Endodermal cell (in vitro differentiated cells): ENCODE results near the gene EDNRA. TPM values are rescaled to one million over a fixed set of nuclear protein-coding genes. Genes with fewer than 3 reads are reported as not detected.

ENCODE experiments used
- DNase-seq: peaks from one replicate; pipeline ENCODE4 v3.0.0-alpha.2; 2017
- H3K27ac ChIP-seq: 2 replicates; pipeline ENCODE4 v1.5.1; 2013; ENCODE audit warnings: mild to moderate bottlenecking, low read depth, low read length, moderate library complexity
- H3K27me3 ChIP-seq: 2 replicates; pipeline ENCODE4 v1.6.1; 2013; ENCODE audit warnings: mild to moderate bottlenecking, low read length, moderate library complexity; ENCODE audit not compliant: insufficient read depth, control insufficient read depth, poor library complexity, severe bottlenecking
- H3K36me3 ChIP-seq: 2 replicates; pipeline ENCODE4 v1.7.0; 2013; ENCODE audit warnings: mild to moderate bottlenecking, low read length, moderate library complexity; ENCODE audit not compliant: control insufficient read depth, insufficient read depth
- H3K4me1 ChIP-seq: one replicate; pipeline ENCODE4 v1.7.0; 2013; ENCODE audit warnings: low read length; ENCODE audit not compliant: control insufficient read depth, insufficient read depth
- H3K4me3 ChIP-seq: 2 replicates; pipeline ENCODE4 v1.5.1; 2013; ENCODE audit warnings: mild to moderate bottlenecking, low read length, moderate library complexity
- H3K9ac ChIP-seq: 2 replicates; pipeline ENCODE4 v1.6.1; 2013; ENCODE audit warnings: mild to moderate bottlenecking, low read length, moderate library complexity; ENCODE audit not compliant: poor library complexity, severe bottlenecking; ENCODE audit errors: extremely low read depth
- H3K9me3 ChIP-seq: 2 replicates; pipeline ENCODE4 v1.6.1; 2013; ENCODE audit warnings: mild to moderate bottlenecking, low read length, moderate library complexity; ENCODE audit not compliant: control insufficient read depth
- H3K27ac Mint-ChIP-seq: 2 replicates; pipeline ENCODE4 v1.8.0; 2020; ENCODE audit warnings: mixed read lengths
- H3K27me3 Mint-ChIP-seq: 2 replicates; pipeline ENCODE4 v1.8.0; 2021; ENCODE audit warnings: mild to moderate bottlenecking, mixed read lengths; ENCODE audit not compliant: insufficient read depth
- H3K36me3 Mint-ChIP-seq: 2 replicates; pipeline ENCODE4 v1.8.0; 2020; ENCODE audit warnings: low read depth, mixed read lengths
- H3K4me1 Mint-ChIP-seq: 2 replicates; pipeline ENCODE4 v1.8.0; 2020; ENCODE audit warnings: mixed read lengths
- H3K4me3 Mint-ChIP-seq: 2 replicates; pipeline ENCODE4 v1.8.0; 2020; ENCODE audit warnings: mild to moderate bottlenecking, moderate library complexity, mixed read lengths
- H3K9me3 Mint-ChIP-seq: 2 replicates; pipeline ENCODE4 v1.8.0; 2020; ENCODE audit warnings: mild to moderate bottlenecking, mixed read lengths
- CTCF ChIP-seq: fragments of 200-600 bp; sonication (generic); conservative IDR thresholded peaks from 2 replicates; pipeline ENCODE4 v1.5.0; 2021; ENCODE audit warnings: antibody characterized with exemption, mild to moderate bottlenecking
- WGBS, 2 experiments: methylation state at CpG; one replicate each; pipeline versions ENCODE4 v1.1.5 to v1.1.7; 2013; ENCODE audit warnings: missing lambda C conversion rate in 2 of 2, mixed read lengths in 1 of 2; ENCODE audit not compliant: insufficient coverage in 1 of 2, insufficient read length in 1 of 2; 5-methylcytosine and 5-hydroxymethylcytosine counted together
- total RNA-seq, 2 donors: library from RNA; stranded (reverse); fragmentation: NEBNext Ultra II Directional in 1 of 2; extraction: Animal tissue kit (Norgen Biotek cat#: 25700) in 1 of 2; gene quantifications; 2 replicates in 1 of 2; 3 replicates in 1 of 2; pipeline ENCODE4 v1.2.1, GENCODE V29; 2021

The EDNRA gene
- total RNA-seq, 2 donors from 2014 or later = 11.5 to 13.2 TPM

DNA sequence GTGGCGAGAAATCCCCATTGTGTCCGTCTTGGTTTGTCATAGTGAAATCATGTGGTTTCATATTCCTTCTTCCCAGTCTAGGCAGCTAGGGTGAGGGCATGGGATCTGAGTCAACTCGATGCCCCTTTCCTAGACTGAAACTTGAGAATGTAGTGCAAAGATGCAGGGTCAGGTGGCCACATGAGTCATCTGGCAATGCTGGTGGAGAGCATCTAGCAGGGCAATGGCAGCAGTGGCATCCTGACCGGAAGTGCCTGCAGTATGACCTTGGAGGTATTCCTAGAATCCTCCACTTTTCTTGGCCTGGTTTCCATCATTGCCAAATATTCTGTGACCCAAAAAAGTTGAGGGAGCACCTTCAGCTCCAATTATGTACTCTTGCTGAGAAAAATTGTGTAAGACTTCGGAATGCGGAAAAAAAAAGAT, 97.2 kb downstream of the EDNRA start:
- H3K27me3 ChIP-seq = no peaks in the 10 kb centered on the region
- H3K4me3 ChIP-seq = no peak overlapping the region
- Mint-ChIP-seq H3K27me3 (no peaks in the 10 kb centered on the region), H3K9me3 (no peaks in the 10 kb centered on the region), H3K4me1 (no peaks in the 10 kb centered on the region), H3K4me3 (no peak overlapping the region), H3K27ac (no peak overlapping the region), H3K36me3 (no peaks in the 10 kb centered on the region)
- H3K9me3 ChIP-seq = no peaks in the 10 kb centered on the region
- H3K27ac ChIP-seq = no peak overlapping the region
- no peaks in the 10 kb centered on the region for H3K36me3 ChIP-seq
- TF ChIP-seq CTCF = no peak
- WGBS, 2 experiments = 71 to 89% methylated on average over 2 to 6 of the region's 6 CpGs
- no peak for DNase-seq
- no peaks in the 10 kb centered on the region for H3K4me1 ChIP-seq
- no peak overlapping the region for H3K9ac ChIP-seq

- Histone ChIP-seq H3K36me3 (no peaks in the 10 kb centered on the region), H3K27me3 (no peaks in the 10 kb centered on the region), H3K4me3 (no peak overlapping the region), H3K9me3 (no peaks in the 10 kb centered on the region), H3K27ac (no peak overlapping the region), H3K9ac (no peak overlapping the region), H3K4me1 (no peaks in the 10 kb centered on the region)
- H3K9me3 Mint-ChIP-seq = no peaks in the 10 kb centered on the region
- no peak for TF ChIP-seq CTCF
- no peak overlapping the region for H3K4me3 Mint-ChIP-seq
- H3K27me3 Mint-ChIP-seq = no peaks in the 10 kb centered on the region
- H3K36me3 Mint-ChIP-seq = no peaks in the 10 kb centered on the region
- no peaks in the 10 kb centered on the region for H3K4me1 Mint-ChIP-seq
- H3K27ac Mint-ChIP-seq = no peak overlapping the region
- DNase-seq = no peak
- 90 to 91% methylated on average over 2 to 3 of the region's 3 CpGs for WGBS, 2 experiments
Observed at GRCh38 chr4:147578593-147578992, 97.7 kb downstream of the EDNRA start.

GRCh38 chr4:147580396-147580795, 99.5 kb downstream of the EDNRA start:
- Histone ChIP-seq H3K9ac (no peak overlapping the region), H3K4me3 (no peak overlapping the region), H3K27me3 (no peaks in the 10 kb centered on the region), H3K36me3 (no peaks in the 10 kb centered on the region), H3K9me3 (peaks cover 13% of the 10 kb centered on the region), H3K4me1 (no peaks in the 10 kb centered on the region), H3K27ac (no peak overlapping the region)
- H3K9me3 Mint-ChIP-seq = peaks cover 6% of the 10 kb centered on the region
- no peaks in the 10 kb centered on the region for H3K27me3 Mint-ChIP-seq
- no peak for DNase-seq
- TF ChIP-seq CTCF = no peak
- H3K4me3 Mint-ChIP-seq = no peak overlapping the region
- no peak overlapping the region for H3K27ac Mint-ChIP-seq
- H3K4me1 Mint-ChIP-seq = no peaks in the 10 kb centered on the region
- 70% methylated on average over 1 of the region's 1 CpG; no CpG with 5 or more reads in 1 of the 2 experiments for WGBS, 2 experiments
- no peaks in the 10 kb centered on the region for H3K36me3 Mint-ChIP-seq
